HG03439 (cell line): ENCODE results near the gene HTR3B.
A peak's percentile ranks its signal among the peaks of the same experiment; 100 is the strongest.
"Not testable (repeated sequence)": the region's sequence is repeated elsewhere in the genome, so short reads cannot be mapped to it uniquely, and the experiment has no call there.

Source experiments
- ATAC-seq: cut with Tn5 transposase; IDR thresholded peaks from one replicate; pipeline ENCODE4 v1.9.1; 2021; ENCODE audit warnings: mild to moderate bottlenecking, moderate library complexity; ENCODE audit not compliant: unreplicated experiment

Gene HTR3B

GRCh38 chr11:113904379-113905101, at the start of gene HTR3B:
HTR3B (plus strand) TSS chr11:113904796; CDS start chr11:113904934, 138 bp downstream.
- no peak for ATAC-seq

GRCh38 chr11:113855803-113856202, 48.8 kb upstream of the HTR3B start:
- ATAC-seq, result no peak

GRCh38 chr11:113856966-113857759, 47.4 kb upstream of the HTR3B start:
- ATAC-seq, result no peak

GRCh38 chr11:113859665-113860064, 44.9 kb upstream of the HTR3B start:
- no peak for ATAC-seq

- ATAC-seq, result no peak
These were observed 42.2 kb upstream of the HTR3B start for GRCh38 chr11:113862435-113862834.

- ATAC-seq, result no peak
These were observed 40.2 kb upstream of the HTR3B start for GRCh38 chr11:113864410-113864809.

GRCh38 chr11:113865873-113866272, 38.7 kb upstream of the HTR3B start:
- no peak for ATAC-seq

GRCh38 chr11:113867843-113868503, 36.6 kb upstream of the HTR3B start:
- no peak for ATAC-seq

GRCh38 chr11:113871336-113871735, 33.3 kb upstream of the HTR3B start:
- no peak for ATAC-seq

GRCh38 chr11:113873236-113873626, 31.4 kb upstream of the HTR3B start:
- no peak for ATAC-seq

GRCh38 chr11:113874096-113874495, 30.5 kb upstream of the HTR3B start:
- no peak for ATAC-seq

GRCh38 chr11:113874581-113875233, 29.9 kb upstream of the HTR3B start:
- peak; percentile 40 for ATAC-seq

GRCh38 chr11:113875234-113876073, 29.1 kb upstream of the HTR3B start, which contains the start of gene USP28:
USP28 (minus strand) TSS chr11:113875572; CDS start chr11:113875501, 71 bp downstream.
- peak; percentile 89 for ATAC-seq

GRCh38 chr11:113876074-113876797, 28.4 kb upstream of the HTR3B start:
- no peak for ATAC-seq

GRCh38 chr11:113876798-113877669, 27.6 kb upstream of the HTR3B start:
- no peak for ATAC-seq

GRCh38 chr11:113877670-113878055, 26.9 kb upstream of the HTR3B start:
- no peak for ATAC-seq

- ATAC-seq, result not testable (repeated sequence)
These were observed 25.1 kb upstream of the HTR3B start for GRCh38 chr11:113879446-113879845.

- ATAC-seq, result no peak
These were observed 23.6 kb upstream of the HTR3B start for GRCh38 chr11:113880971-113881370.

GRCh38 chr11:113881856-113882255, 22.7 kb upstream of the HTR3B start:
- ATAC-seq, result no peak
